ENCODE data around the gene NRAS. TPM values are rescaled to one million over a fixed set of nuclear protein-coding genes. Genes with fewer than 3 reads are reported as not detected.

NRAS gene
- total RNA-seq, 2 experiments from 2014 or later = 37.4 to 40.2 TPM

DNA sequence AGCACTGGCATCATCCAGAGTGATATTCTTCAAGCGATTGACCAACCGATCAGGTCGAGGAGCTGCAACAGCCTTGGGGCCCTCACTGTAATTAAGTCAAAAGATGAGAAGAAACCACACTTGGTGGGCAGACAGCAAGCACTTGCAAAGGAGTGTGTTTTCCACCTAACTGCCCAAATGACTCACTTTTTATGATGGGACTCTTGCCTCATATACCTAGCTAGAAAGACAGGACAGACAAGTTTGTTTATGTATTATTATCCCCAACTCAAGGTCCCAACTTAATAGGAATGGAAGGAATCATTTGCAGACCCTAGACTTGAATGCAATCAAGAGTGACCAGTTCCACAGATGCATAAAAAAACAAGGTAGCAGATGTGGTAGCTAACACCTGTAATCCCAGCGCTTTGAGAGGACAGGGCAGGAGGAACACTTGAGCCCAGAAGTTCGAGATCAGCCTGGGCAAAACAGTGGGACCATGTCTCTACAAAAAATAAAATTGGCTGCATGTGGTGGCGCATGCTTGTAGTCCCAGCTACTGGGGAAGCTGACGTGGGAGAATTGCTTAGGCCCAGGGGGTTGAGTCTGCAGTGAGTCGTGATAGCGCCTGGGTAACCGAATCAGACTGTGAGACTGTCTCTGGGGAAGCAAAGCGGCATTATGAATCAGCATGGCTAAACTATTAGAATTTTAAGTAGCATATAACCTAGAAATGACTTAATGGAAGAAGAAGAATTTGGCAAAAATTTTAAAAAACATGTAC, 2.3 kb upstream of the NRAS start:
- Mint-ChIP-seq H3K4me3 (no peak overlapping the region), H3K27ac (no peak overlapping the region), H3K4me1 (peaks cover 16% of the 10 kb centered on the region), H3K27me3 (no peaks in the 10 kb centered on the region), H3K36me3 (peaks cover 32% of the 10 kb centered on the region), H3K9me3 (no peaks in the 10 kb centered on the region)
- ATAC-seq (ENCODE audit: low read depth) (no peak), DNase-seq (no peak)
- POLR2A ChIA-PET = no interaction called here

DNA sequence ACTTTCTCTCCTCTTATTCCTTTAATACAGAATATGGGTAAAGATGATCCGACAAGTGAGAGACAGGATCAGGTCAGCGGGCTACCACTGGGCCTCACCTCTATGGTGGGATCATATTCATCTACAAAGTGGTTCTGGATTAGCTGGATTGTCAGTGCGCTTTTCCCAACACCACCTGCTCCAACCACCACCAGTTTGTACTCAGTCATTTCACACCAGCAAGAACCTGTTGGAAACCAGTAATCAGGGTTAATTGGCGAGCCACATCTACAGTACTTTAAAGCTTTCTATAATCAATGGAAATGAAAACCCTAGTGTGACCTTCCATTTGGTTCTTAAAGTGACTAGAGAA, 643 bp downstream of the NRAS start:
- ATAC-seq (ENCODE audit: low read depth) = no peak
- Mint-ChIP-seq H3K36me3 (peaks cover 19% of the 10 kb centered on the region), H3K4me1 (peaks cover 18% of the 10 kb centered on the region), H3K9me3 (no peaks in the 10 kb centered on the region), H3K27me3 (no peaks in the 10 kb centered on the region), H3K27ac (peak overlapping the region; percentile 94), H3K4me3 (peak overlapping the region; percentile 93)
- POLR2A ChIA-PET = interaction anchor here (0.6 to 1.8 kb wide), 10 partner anchors 17 to 790 kb away, joined by 3 to 10 read pairs (median 5); partner anchors contain the start of genes CSDE1 and SIKE1
- DNase-seq = no peak

DNA sequence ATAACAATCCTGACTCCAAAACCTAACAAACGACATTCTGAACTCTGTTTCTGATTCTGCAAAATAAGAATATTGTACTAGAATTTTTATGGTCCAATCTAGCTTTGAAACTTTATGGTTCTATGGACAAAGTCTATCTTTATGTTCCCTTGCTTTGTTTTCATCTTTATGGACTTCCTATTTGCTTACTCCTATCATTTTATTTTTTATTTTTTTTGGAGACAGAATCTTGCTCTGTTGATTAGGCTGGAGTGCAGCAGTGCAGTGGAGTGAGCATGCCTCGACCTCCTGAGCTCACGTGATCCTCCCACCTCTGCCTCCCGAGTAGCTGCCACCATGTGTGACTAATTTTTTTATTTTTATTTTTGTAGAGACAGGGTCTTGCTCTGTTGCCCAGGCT, 3.6 kb downstream of the NRAS start:
- H3K27ac Mint-ChIP-seq = no peak overlapping the region
- DNase-seq = no peak
- H3K27me3 Mint-ChIP-seq = no peaks in the 10 kb centered on the region
- H3K4me1 Mint-ChIP-seq = peaks cover 18% of the 10 kb centered on the region
- POLR2A ChIA-PET = no interaction called here
- no peaks in the 10 kb centered on the region for H3K9me3 Mint-ChIP-seq
- ATAC-seq (ENCODE audit: low read depth) = no peak
- H3K36me3 Mint-ChIP-seq = peaks cover 17% of the 10 kb centered on the region
- H3K4me3 Mint-ChIP-seq = no peak overlapping the region

DNA sequence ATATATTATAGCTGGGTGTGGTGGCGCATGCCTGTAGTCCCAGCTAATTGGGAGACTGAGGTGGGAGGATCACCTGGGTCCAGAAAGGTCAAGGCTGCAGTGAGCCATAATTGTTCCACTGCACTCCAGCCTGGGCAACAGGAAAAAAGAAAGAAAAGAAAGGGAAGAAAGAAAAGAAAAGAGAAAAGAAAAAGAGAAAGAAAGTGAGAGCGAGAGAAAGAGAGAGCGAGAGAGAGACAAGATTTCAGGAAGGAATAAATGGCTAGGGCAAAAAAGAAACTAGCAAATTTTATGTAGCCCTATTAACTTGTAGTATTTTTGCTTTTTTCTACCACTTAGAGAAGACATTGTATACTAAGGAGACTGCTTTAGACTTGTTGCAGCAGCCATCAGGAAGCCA, 6.2 kb downstream of the NRAS start:
- DNase-seq (no peak), ATAC-seq (ENCODE audit: low read depth) (no peak)
- Mint-ChIP-seq H3K36me3 (peaks cover 16% of the 10 kb centered on the region), H3K27ac (no peak overlapping the region), H3K9me3 (no peaks in the 10 kb centered on the region), H3K4me1 (peaks cover 7% of the 10 kb centered on the region), H3K27me3 (no peaks in the 10 kb centered on the region), H3K4me3 (no peak overlapping the region)
- POLR2A ChIA-PET = no interaction called here

GRCh38 chr1:114707604-114708003, 9.0 kb downstream of the NRAS start:
- no peak for DNase-seq
- H3K27me3 Mint-ChIP-seq = no peaks in the 10 kb centered on the region
- no peak overlapping the region for H3K27ac Mint-ChIP-seq
- H3K4me1 Mint-ChIP-seq = peaks cover 5% of the 10 kb centered on the region
- ATAC-seq (ENCODE audit: low read depth) = no peak
- POLR2A ChIA-PET = interaction anchor here (0.6 kb wide), 1 partner anchor 121 kb away, joined by 3 read pairs; no protein-coding TSS in a partner anchor
- no peaks in the 10 kb centered on the region for H3K9me3 Mint-ChIP-seq
- no peak overlapping the region for H3K4me3 Mint-ChIP-seq
- peaks cover 18% of the 10 kb centered on the region for H3K36me3 Mint-ChIP-seq

- Mint-ChIP-seq H3K4me3 (no peak overlapping the region), H3K4me1 (peaks cover 2% of the 10 kb centered on the region), H3K27ac (no peak overlapping the region), H3K27me3 (no peaks in the 10 kb centered on the region), H3K9me3 (no peaks in the 10 kb centered on the region), H3K36me3 (peaks cover 12% of the 10 kb centered on the region)
- DNase-seq (no peak), ATAC-seq (ENCODE audit: low read depth) (no peak)
- POLR2A ChIA-PET = no interaction called here
These were observed 13.3 kb downstream of the NRAS start for GRCh38 chr1:114703242-114703641.

- no peak for DNase-seq
- Mint-ChIP-seq H3K27ac (no peak overlapping the region), H3K4me3 (no peak overlapping the region), H3K27me3 (no peaks in the 10 kb centered on the region), H3K4me1 (peaks cover 2% of the 10 kb centered on the region), H3K36me3 (peaks cover 10% of the 10 kb centered on the region), H3K9me3 (no peaks in the 10 kb centered on the region)
- no peak for ATAC-seq (ENCODE audit: low read depth)
- POLR2A ChIA-PET = no interaction called here
These were observed 13.8 kb downstream of the NRAS start for GRCh38 chr1:114702737-114703136.

DNA sequence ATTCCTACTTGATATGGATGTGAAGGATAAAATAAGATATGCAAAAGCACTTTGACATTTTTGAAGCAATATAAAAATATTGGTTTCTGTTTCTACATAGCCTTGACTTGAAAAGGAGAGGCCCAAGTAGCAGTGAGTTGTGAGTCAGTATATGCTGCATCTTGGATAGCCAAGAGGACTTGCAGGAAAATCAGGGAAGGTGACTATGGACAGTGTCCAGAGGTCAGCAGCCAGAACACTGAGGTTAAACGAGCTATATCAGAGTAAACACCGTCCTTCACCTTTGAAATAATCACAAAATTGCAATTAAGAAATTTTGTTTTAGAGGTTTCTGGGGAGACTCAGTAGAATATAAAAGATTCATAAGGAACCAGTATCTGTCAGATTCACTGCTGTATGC, 14.6 kb downstream of the NRAS start:
- H3K9me3 Mint-ChIP-seq = no peaks in the 10 kb centered on the region
- H3K4me3 Mint-ChIP-seq = no peak overlapping the region
- H3K27me3 Mint-ChIP-seq = peaks cover 1% of the 10 kb centered on the region
- peaks cover 6% of the 10 kb centered on the region for H3K36me3 Mint-ChIP-seq
- no peak overlapping the region for H3K27ac Mint-ChIP-seq
- DNase-seq (no peak), ATAC-seq (ENCODE audit: low read depth) (no peak)
- POLR2A ChIA-PET = no interaction called here
- peaks cover 2% of the 10 kb centered on the region for H3K4me1 Mint-ChIP-seq

DNA sequence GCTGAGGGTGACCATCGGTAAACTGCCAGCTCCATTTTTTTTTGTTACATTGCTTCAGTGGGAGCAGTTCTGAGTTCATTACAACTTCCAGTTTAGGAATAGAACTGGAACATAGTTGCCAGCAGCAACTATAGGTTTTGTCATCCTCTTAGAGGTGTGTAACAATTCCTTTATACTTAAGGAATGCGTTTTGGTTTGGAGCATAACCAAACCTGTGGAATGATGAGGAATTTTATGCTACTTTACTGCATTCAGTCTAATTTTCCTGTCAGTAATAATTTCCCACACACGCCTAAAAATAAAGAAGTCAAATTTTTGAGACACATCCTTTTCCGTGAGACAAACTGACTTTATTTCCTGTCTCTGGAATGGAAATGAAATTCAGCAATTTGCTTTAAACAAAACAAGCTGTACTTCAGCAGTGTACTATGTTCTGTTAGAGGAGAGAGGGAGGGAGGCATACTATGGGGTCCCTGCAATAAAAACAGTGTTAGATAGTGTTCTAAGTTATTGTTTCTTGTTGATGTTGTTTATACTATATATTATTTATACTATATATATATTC, 16.5 kb downstream of the NRAS start:
- peaks cover 2% of the 10 kb centered on the region for H3K36me3 Mint-ChIP-seq
- POLR2A ChIA-PET = interaction anchor here (0.6 kb wide), 1 partner anchor 942 kb away, joined by 10 read pairs; no protein-coding TSS in a partner anchor
- ATAC-seq (ENCODE audit: low read depth) (no peak), DNase-seq (no peak)
- H3K27me3 Mint-ChIP-seq = peaks cover 6% of the 10 kb centered on the region
- peaks cover 2% of the 10 kb centered on the region for H3K4me1 Mint-ChIP-seq
- H3K27ac Mint-ChIP-seq = no peak overlapping the region
- no peak overlapping the region for H3K4me3 Mint-ChIP-seq
- no peaks in the 10 kb centered on the region for H3K9me3 Mint-ChIP-seq

GRCh38 chr1:114696810-114697209, 19.8 kb downstream of the NRAS start:
- Mint-ChIP-seq H3K27me3 (peaks cover 10% of the 10 kb centered on the region), H3K4me1 (no peaks in the 10 kb centered on the region), H3K36me3 (no peaks in the 10 kb centered on the region), H3K9me3 (no peaks in the 10 kb centered on the region), H3K4me3 (no peak overlapping the region), H3K27ac (no peak overlapping the region)
- no peak for ATAC-seq (ENCODE audit: low read depth)
- DNase-seq = no peak
- POLR2A ChIA-PET = no interaction called here

- Mint-ChIP-seq H3K36me3 (no peaks in the 10 kb centered on the region), H3K4me3 (no peak within 1 kb of the TSS), H3K4me1 (no peaks in the 10 kb centered on the region), H3K27me3 (peaks cover 13% of the 10 kb centered on the region), H3K27ac (no peak within 1 kb of the TSS), H3K9me3 (no peaks in the 10 kb centered on the region)
- no peak for ATAC-seq (ENCODE audit: low read depth)
- no peak for DNase-seq
- POLR2A ChIA-PET = no interaction called here
These were observed 21.0 kb downstream of the NRAS start, which contains the start of gene AMPD1 for GRCh38 chr1:114695430-114696058. Gene AMPD1, minus strand, starts transcription at chr1:114695546. Its CDS starts 75 bp downstream, at chr1:114695471.

GRCh38 chr1:114694540-114695310, 21.8 kb downstream of the NRAS start:
- POLR2A ChIA-PET = no interaction called here
- ATAC-seq (ENCODE audit: low read depth) (no peak), DNase-seq (no peak)
- H3K4me1 Mint-ChIP-seq = no peaks in the 10 kb centered on the region
- H3K27ac Mint-ChIP-seq = no peak overlapping the region
- H3K9me3 Mint-ChIP-seq = no peaks in the 10 kb centered on the region
- H3K36me3 Mint-ChIP-seq = no peaks in the 10 kb centered on the region
- H3K4me3 Mint-ChIP-seq = no peak overlapping the region
- H3K27me3 Mint-ChIP-seq = peaks cover 13% of the 10 kb centered on the region

GRCh38 chr1:114692947-114693346, 23.6 kb downstream of the NRAS start:
- H3K9me3 Mint-ChIP-seq = no peaks in the 10 kb centered on the region
- ATAC-seq (ENCODE audit: low read depth) (no peak), DNase-seq (no peak)
- POLR2A ChIA-PET = no interaction called here
- no peak overlapping the region for H3K4me3 Mint-ChIP-seq
- no peaks in the 10 kb centered on the region for H3K4me1 Mint-ChIP-seq
- H3K27ac Mint-ChIP-seq = no peak overlapping the region
- H3K36me3 Mint-ChIP-seq = no peaks in the 10 kb centered on the region
- H3K27me3 Mint-ChIP-seq = peaks cover 13% of the 10 kb centered on the region

All from activated naive CD8-positive, alpha-beta T cell treated with anti-CD3 and anti-CD28 coated beads, Interleukin-2, amount 10 ng/mL, durations not matched to agents 7 days and 5 days (primary cell).